K562 (cell line): ENCODE measurements around the gene GFOD1. TPM values are rescaled to one million over a fixed set of nuclear protein-coding genes. Genes with fewer than 3 reads are reported as not detected.
A peak's percentile ranks its signal among the peaks of the same experiment; 100 is the strongest.

Experiments used
- BRD9 ChIP-seq: fragments of 450-650 bp; IDR thresholded peaks from 2 replicates; pipeline ENCODE4 v1.6.1; 2018; ENCODE audit warnings: low read depth; ENCODE audit not compliant: partially characterized antibody
- E2F8 ChIP-seq: fragments of 450-650 bp; IDR thresholded peaks from 2 replicates; pipeline ENCODE4 v1.7.1; 2018; ENCODE audit warnings: mild to moderate bottlenecking, low read depth; ENCODE audit not compliant: partially characterized antibody
- HLTF ChIP-seq: fragments of 450-650 bp; IDR thresholded peaks from 2 replicates; pipeline ENCODE4 v1.6.1; 2016
- KDM2B ChIP-seq: fragments of 250-450 bp; sonication (Bioruptor Pico); IDR thresholded peaks from 2 replicates; pipeline ENCODE4 v1.8.0; 2021; ENCODE audit warnings: mild to moderate bottlenecking, moderate library complexity
- LEF1 ChIP-seq: fragments of 450-650 bp; IDR thresholded peaks from 2 replicates; pipeline ENCODE4 v1.6.1; 2016; ENCODE audit warnings: mild to moderate bottlenecking
- MYBL2 ChIP-seq, 2 experiments: fragments of 450-650 bp in 1 of 2; sonication (generic) in 1 of 2; formaldehyde crosslinking in 1 of 2; IDR thresholded peaks; 2 replicates each; pipeline versions ENCODE4 v1.6.1 to v1.8.1; 2017 to 2022; ENCODE audit warnings: borderline replicate concordance in 1 of 2, inconsistent platforms in 1 of 2, low read depth in 1 of 2, mild to moderate bottlenecking in 1 of 2, missing genetic modification reagents in 1 of 2, moderate library complexity in 1 of 2
- POLR2AphosphoS5 ChIP-seq: IDR thresholded peaks from 2 replicates; pipeline ENCODE4 v1.6.1; 2011; ENCODE audit warnings: mild to moderate bottlenecking, low read depth, low read length, moderate library complexity; ENCODE audit not compliant: control insufficient read depth, insufficient read depth
- SMARCB1 ChIP-seq: IDR thresholded peaks from 2 replicates; pipeline ENCODE4 v1.6.1; 2011; ENCODE audit warnings: improper control_type of control experiment, low read depth; ENCODE audit not compliant: insufficient read length
- USF1 ChIP-seq: sonication (generic); formaldehyde crosslinking; IDR thresholded peaks from 2 replicates; pipeline ENCODE4 v1.9.0; 2022; ENCODE audit warnings: mild to moderate bottlenecking, missing genetic modification reagents
- ZNF140 ChIP-seq: fragments of 250-450 bp; sonication (Bioruptor Pico); IDR thresholded peaks from 2 replicates; pipeline ENCODE4 v1.8.0; 2021; ENCODE audit warnings: moderate library complexity, mild to moderate bottlenecking, inconsistent platforms
- ZNF407 ChIP-seq: fragments of 450-650 bp; IDR thresholded peaks from 2 replicates; pipeline ENCODE4 v1.6.1; 2016; ENCODE audit warnings: low read depth
- ZNF449 ChIP-seq: fragments of 250-450 bp; sonication (Bioruptor Pico); IDR thresholded peaks from 2 replicates; pipeline ENCODE4 v1.8.0; 2022; ENCODE audit warnings: moderate library complexity, mild to moderate bottlenecking, inconsistent platforms
- ZNF699 ChIP-seq: fragments of 250-450 bp; sonication (Bioruptor Pico); IDR thresholded peaks from 2 replicates; pipeline ENCODE4 v1.8.0; 2021; ENCODE audit warnings: mild to moderate bottlenecking, moderate library complexity; ENCODE audit not compliant: insufficient replicate concordance
- polyA plus RNA-seq, 8 experiments: library from polyadenylated mRNA; depleted of rRNA in 4 of 8; stranded (reverse) in 5 of 8; unstranded in 3 of 8; fragments of >200 nt; fragmentation: Nextera tagmentation in 2 of 8; fragmentation: Illumina TruSeq in 1 of 8; extraction: Ambion mirVana in 2 of 8; extraction: Trizol in 1 of 8; gene quantifications; 2 replicates each; pipeline versions ENCODE4 v1.2.1 to v1.2.3, GENCODE V29; 2011 to 2014; ENCODE audit warnings: inconsistent platforms in 1 of 8, missing spikeins in 1 of 8
- total RNA-seq, 7 experiments: library from RNA; depleted of rRNA in 6 of 7; stranded (reverse); fragments of >200 nt in 6 of 7; fragmentation: Illumina TruSeq in 2 of 7; extraction: Trizol in 2 of 7; gene quantifications; 2 replicates each; pipeline versions ENCODE4 v1.2.1 to v1.2.3, GENCODE V29; 2011 to 2021; ENCODE audit warnings: low replicate concordance in 1 of 7

Gene GFOD1
- total and polyA plus RNA-seq, 9 of the 15 experiments (the other 6 are each of a cell fraction or from before 2014, with no cell fraction given), result 3.8 to 12.0 (median 8.2) TPM

- no peak for TF ChIP-seq ZNF407
- no peak for TF ChIP-seq ZNF140
- TF ChIP-seq SMARCB1, result no peak
- TF ChIP-seq LEF1, result peak; percentile 55; the same call in 1 of the 2 replicates
- TF ChIP-seq MYBL2 (IDR thresholded peaks at IDR 0.05; ENCODE audit: low read depth), result no peak; the same call in 1 of the 2 replicates
- no peak for TF ChIP-seq MYBL2 (CRISPR knock-in tag; IDR thresholded peaks at IDR 0.05; ENCODE audit: borderline replicate concordance)
- TF ChIP-seq E2F8, result no peak
- no peak for TF ChIP-seq ZNF699
- TF ChIP-seq POLR2AphosphoS5, result peak; percentile 85
- no peak for TF ChIP-seq HLTF
- no peak for TF ChIP-seq KDM2B
- no peak for TF ChIP-seq USF1
- TF ChIP-seq ZNF449, result no peak
- no peak for TF ChIP-seq BRD9
These were observed 132.1 kb downstream of the GFOD1 start (continued) for GRCh38 chr6:13355043-13355945.
